GM23248 (cell line): ENCODE measurements around the gene GABRG3.

Experiments
- EZH2 ChIP-seq: fragments of 200-600 bp; sonication (generic); IDR thresholded peaks from 2 replicates; pipeline ENCODE4 v1.6.1; 2018; ENCODE audit warnings: antibody characterized with exemption, mild to moderate bottlenecking; ENCODE audit not compliant: insufficient read depth, poor library complexity, severe bottlenecking
- EZH2phosphoT487 ChIP-seq: fragments of 200-600 bp; sonication (generic); IDR thresholded peaks from 2 replicates; pipeline ENCODE4 v1.6.1; 2018; ENCODE audit warnings: antibody characterized with exemption, moderate library complexity, mild to moderate bottlenecking, low read depth; ENCODE audit not compliant: insufficient read depth

DNA sequence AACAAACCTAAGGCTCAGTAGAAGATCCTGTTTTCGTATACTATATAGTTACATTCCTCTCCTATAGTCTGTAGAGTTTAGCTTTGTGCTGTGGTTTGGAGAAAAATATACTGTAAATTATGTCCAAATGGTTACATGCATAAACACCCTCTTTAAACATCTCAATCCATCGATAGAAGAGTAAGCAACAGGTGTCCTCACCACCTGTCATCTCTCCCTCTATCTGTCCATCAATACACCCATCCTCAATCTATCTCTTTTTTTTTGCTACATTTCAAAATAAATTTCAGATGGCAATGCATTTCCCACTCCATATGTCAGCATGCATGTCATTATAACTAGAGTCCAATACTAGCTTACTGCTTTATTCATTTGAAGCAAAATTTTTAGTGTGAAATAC is 21.0 kb upstream of the GABRG3 start:
- TF ChIP-seq EZH2phosphoT487 (no peak), EZH2 (no peak)
